Endothelial cell of umbilical vein (primary cell): Measurements from ENCODE around the gene JAKMIP1.

ENCODE experiments used
- POLR2A ChIP-seq: IDR thresholded peaks from 2 replicates; pipeline ENCODE4 v1.6.1; 2012; ENCODE audit warnings: low read depth, mild to moderate bottlenecking, control low read depth, low read length
- TF ChIP-seq, protein P1 (sequence below), 2 donors: IDR thresholded peaks; 1 replicate in 1 of 2; 2 replicates in 1 of 2; pipeline ENCODE4 v1.5.1; 2011; ENCODE audit warnings: low read length in 2 of 2, mild to moderate bottlenecking in 2 of 2, moderate library complexity in 2 of 2, control low read depth in 1 of 2, inconsistent platforms in 1 of 2, low read depth in 1 of 2; ENCODE audit not compliant: insufficient read depth in 1 of 2; ENCODE audit errors: extremely low read depth in 1 of 2

DNA sequence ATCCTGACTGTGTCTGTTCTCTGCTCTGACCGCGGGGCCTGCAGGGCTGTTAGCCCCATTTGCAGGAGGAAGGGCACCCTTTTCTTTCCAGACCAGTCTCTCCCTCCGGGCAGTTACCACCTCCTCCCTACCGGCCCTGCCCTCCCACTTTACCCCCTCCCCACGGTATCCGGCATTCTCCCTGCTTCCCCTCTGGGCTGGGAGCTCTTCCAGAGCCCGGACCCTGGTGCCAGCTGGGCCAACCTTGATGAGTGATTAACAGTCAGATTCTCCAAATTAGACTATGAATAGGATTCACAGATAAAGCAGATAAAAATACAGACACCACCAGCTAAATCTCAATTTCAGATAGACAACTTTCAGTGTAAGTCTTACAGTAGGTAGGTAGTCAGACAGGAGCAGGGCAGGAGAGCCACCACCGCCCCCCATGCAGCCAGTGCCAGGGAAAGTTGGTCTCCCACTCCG, 45.9 kb upstream of the JAKMIP1 start:
- TF ChIP-seq, protein P1, sequence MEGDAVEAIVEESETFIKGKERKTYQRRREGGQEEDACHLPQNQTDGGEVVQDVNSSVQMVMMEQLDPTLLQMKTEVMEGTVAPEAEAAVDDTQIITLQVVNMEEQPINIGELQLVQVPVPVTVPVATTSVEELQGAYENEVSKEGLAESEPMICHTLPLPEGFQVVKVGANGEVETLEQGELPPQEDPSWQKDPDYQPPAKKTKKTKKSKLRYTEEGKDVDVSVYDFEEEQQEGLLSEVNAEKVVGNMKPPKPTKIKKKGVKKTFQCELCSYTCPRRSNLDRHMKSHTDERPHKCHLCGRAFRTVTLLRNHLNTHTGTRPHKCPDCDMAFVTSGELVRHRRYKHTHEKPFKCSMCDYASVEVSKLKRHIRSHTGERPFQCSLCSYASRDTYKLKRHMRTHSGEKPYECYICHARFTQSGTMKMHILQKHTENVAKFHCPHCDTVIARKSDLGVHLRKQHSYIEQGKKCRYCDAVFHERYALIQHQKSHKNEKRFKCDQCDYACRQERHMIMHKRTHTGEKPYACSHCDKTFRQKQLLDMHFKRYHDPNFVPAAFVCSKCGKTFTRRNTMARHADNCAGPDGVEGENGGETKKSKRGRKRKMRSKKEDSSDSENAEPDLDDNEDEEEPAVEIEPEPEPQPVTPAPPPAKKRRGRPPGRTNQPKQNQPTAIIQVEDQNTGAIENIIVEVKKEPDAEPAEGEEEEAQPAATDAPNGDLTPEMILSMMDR (IDR thresholded peaks at IDR 0.05; ENCODE audit: extremely low read depth in 1 of 2, insufficient read depth in 1 of 2, low read depth in 1 of 2, low read length in 2 of 2) = no peak
- TF ChIP-seq POLR2A = no peak
